SW 1271 (cell line): ENCODE results near the gene VPS37D.
"Not testable (repeated sequence)": the region's sequence is repeated elsewhere in the genome, so short reads cannot be mapped to it uniquely, and the experiment has no call there.

ENCODE experiments used
- DNase-seq, 2 experiments: peaks; one replicate each; lab custom pipeline; 2025; lab: John Stamatoyannopoulos, UW

The VPS37D gene

GRCh38 chr7:73706126-73707044, 38.8 kb downstream of the VPS37D start:
- DNase-seq: peak in 1 of 2 experiments; percentile 45

GRCh38 chr7:73707045-73707631, 39.5 kb downstream of the VPS37D start:
- peak; percentile 58 to 76 for DNase-seq

- DNase-seq: no peak
These were observed 41.4 kb downstream of the VPS37D start for GRCh38 chr7:73708961-73709549.

- DNase-seq: no peak
These were observed 45.1 kb downstream of the VPS37D start for GRCh38 chr7:73712773-73713172.

GRCh38 chr7:73713319-73713718, 45.7 kb downstream of the VPS37D start:
- DNase-seq: not testable (repeated sequence)

- peak; percentile 90 to 97 for DNase-seq
These were observed 48.2 kb downstream of the VPS37D start for GRCh38 chr7:73715648-73716317.

- DNase-seq: no peak
These were observed 48.8 kb downstream of the VPS37D start for GRCh38 chr7:73716318-73716890.

- no peak for DNase-seq
These were observed 49.6 kb downstream of the VPS37D start for GRCh38 chr7:73717025-73717807.

- peak; percentile 83 to 89 for DNase-seq
These were observed 50.4 kb downstream of the VPS37D start for GRCh38 chr7:73717991-73718405.

GRCh38 chr7:73718438-73718881, 50.8 kb downstream of the VPS37D start:
- peak in 1 of 2 experiments; percentile 54 for DNase-seq

GRCh38 chr7:73718905-73719805, 51.5 kb downstream of the VPS37D start, which contains the start of gene STX1A:
STX1A (minus strand) TSS chr7:73719669; CDS start chr7:73719631, 38 bp downstream.
- DNase-seq: peak in 1 of 2 experiments; percentile 18

- DNase-seq: no peak
These were observed 52.2 kb downstream of the VPS37D start for GRCh38 chr7:73719806-73720169.

- not testable (repeated sequence) for DNase-seq
These were observed 52.8 kb downstream of the VPS37D start for GRCh38 chr7:73720443-73720842.

GRCh38 chr7:73721377-73721817, 53.8 kb downstream of the VPS37D start:
- DNase-seq: peak in 1 of 2 experiments; percentile 20
